HUES6 (cell line): Measurements from ENCODE around the gene RRP9.

ENCODE experiments used
- H3K27ac ChIP-seq: 2 replicates; pipeline ENCODE4 v1.7.0; 2013; ENCODE audit warnings: low read depth, mild to moderate bottlenecking, low read length, inconsistent platforms
- H3K27me3 ChIP-seq: 2 replicates; pipeline ENCODE4 v1.6.1; 2013; ENCODE audit warnings: low read length; ENCODE audit not compliant: control insufficient read depth, insufficient read depth
- H3K36me3 ChIP-seq: 2 replicates; pipeline ENCODE4 v1.6.1; 2013; ENCODE audit warnings: low read length; ENCODE audit not compliant: control insufficient read depth, insufficient read depth
- H3K4me1 ChIP-seq: 2 replicates; pipeline ENCODE4 v1.6.1; 2013; ENCODE audit warnings: low read length; ENCODE audit not compliant: control insufficient read depth, insufficient read depth
- H3K4me3 ChIP-seq: 2 replicates; pipeline ENCODE4 v1.5.1; 2013; ENCODE audit warnings: low read depth, low read length
- H3K9ac ChIP-seq: one replicate; pipeline ENCODE4 v1.6.1; 2013; ENCODE audit warnings: mild to moderate bottlenecking, low read length
- H3K9me3 ChIP-seq: 2 replicates; pipeline ENCODE4 v1.6.1; 2013; ENCODE audit warnings: low read depth, low read length; ENCODE audit not compliant: control insufficient read depth, insufficient read depth

RRP9 gene

GRCh38 chr3:51968883-51969678 lies 27.4 kb upstream of the RRP9 start:
- Histone ChIP-seq H3K9me3 (no peaks in the 10 kb centered on the region), H3K9ac (peak overlapping the region; percentile 66), H3K4me1 (peaks cover 51% of the 10 kb centered on the region), H3K27me3 (peaks cover 19% of the 10 kb centered on the region; the same call in 1 of the 2 replicates), H3K27ac (peak overlapping the region; percentile 79; the same call in 1 of the 2 replicates), H3K4me3 (peak overlapping the region; percentile 68), H3K36me3 (no peaks in the 10 kb centered on the region)

DNA sequence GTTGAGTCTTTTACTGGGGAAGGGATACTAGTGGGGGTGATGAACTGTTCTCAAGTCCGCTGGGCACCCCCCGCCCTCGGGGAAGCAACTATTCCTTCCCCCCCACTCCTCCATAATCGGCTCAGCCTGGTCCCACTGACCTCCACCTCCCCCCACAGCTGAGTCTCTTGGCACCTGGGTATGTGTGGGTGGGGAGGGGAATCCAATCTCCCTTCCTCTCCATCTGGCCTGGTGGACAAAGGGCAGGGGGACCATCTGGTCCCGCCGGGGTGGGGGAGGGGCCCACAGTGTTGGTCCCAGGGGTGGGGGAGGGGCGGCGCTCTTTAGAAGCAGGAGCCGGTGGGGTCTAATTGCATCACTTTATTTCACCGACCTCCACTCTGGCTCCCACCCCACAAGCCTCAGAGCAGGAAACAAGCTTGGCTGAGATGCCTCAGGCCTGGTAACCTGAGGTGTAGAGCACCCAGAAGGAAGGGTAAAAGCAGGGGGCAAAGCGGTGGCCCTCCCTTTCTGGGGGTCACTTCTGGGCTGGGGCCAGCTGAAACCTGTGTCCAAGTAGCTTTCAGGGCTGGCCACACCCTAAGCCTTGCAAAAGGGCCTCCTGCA lies 26.6 kb upstream of the RRP9 start:
- Histone ChIP-seq H3K9ac (peak overlapping the region; percentile 91), H3K27me3 (peaks cover 18% of the 10 kb centered on the region), H3K27ac (peak overlapping the region; percentile 79), H3K36me3 (no peaks in the 10 kb centered on the region), H3K4me1 (peaks cover 49% of the 10 kb centered on the region), H3K4me3 (peak overlapping the region; percentile 68), H3K9me3 (no peaks in the 10 kb centered on the region)

GRCh38 chr3:51967384-51968169 lies 25.9 kb upstream of the RRP9 start, which contains the start of gene PCBP4:
Gene PCBP4 (minus strand): TSS chr3:51967454. CDS start chr3:51961240, 6,214 bp downstream.
- Histone ChIP-seq H3K4me3 (peak within 1 kb of the TSS; percentile 68), H3K27me3 (peaks cover 24% of the 10 kb centered on the region), H3K27ac (peak within 1 kb of the TSS; percentile 73; the same call in 1 of the 2 replicates), H3K9me3 (no peaks in the 10 kb centered on the region), H3K9ac (peak within 1 kb of the TSS; percentile 91), H3K4me1 (peaks cover 56% of the 10 kb centered on the region), H3K36me3 (no peaks in the 10 kb centered on the region)

DNA sequence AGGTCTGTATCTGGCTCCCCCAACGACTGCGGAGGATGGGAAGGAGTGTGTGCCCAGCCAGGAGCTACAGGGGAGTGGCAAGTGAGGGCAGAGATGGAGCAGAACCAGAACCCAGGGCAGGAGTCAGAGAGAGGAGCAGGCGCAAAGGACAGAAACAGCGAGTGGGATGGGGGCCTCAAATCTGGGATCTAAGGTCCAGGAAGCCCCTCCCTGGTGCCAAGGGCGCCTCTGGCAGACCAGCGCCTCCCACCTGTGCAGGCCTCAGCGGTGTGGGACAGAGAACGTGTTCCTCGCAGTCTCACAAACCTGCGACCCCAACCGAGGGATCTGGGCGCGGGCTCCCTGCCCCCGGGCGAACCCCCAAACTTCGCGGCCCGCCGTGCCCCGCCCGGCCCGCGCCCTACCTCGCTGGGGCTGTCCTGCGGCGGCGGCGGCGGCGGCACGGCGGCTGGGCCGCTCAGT lies 25.2 kb upstream of the RRP9 start:
- peak overlapping the region; percentile 10 for H3K9ac ChIP-seq

DNA sequence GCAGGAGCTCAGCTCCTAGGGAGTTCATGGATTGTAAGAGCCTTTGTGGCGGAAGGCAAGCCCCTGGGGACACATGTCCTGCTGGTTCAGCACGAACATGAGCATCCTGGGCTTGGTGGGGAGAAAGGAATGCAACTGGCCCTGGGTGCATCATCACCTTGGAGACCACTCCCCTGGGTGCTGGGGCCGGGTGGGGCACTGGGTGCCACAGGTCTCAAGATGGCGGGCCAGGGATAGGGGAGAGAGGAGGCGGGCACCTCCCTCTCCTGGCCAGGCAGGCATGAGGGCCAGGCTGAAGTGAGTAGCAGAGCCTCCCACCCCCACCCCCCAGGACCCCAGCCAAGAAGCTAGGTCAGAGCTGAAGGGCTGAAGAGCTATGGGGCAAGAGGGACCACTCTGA lies 24.8 kb upstream of the RRP9 start:
- peaks cover 25% of the 10 kb centered on the region for H3K27me3 ChIP-seq
- no peaks in the 10 kb centered on the region for H3K9me3 ChIP-seq
- no peak overlapping the region for H3K9ac ChIP-seq
- H3K36me3 ChIP-seq: no peaks in the 10 kb centered on the region
- peak overlapping the region; percentile 57 for H3K4me3 ChIP-seq
- no peak overlapping the region for H3K27ac ChIP-seq
- peaks cover 57% of the 10 kb centered on the region for H3K4me1 ChIP-seq

More for the DNA sequence above, 25.2 kb upstream of the RRP9 start:
- H3K4me3 ChIP-seq: peak overlapping the region; percentile 57
- H3K36me3 ChIP-seq: no peaks in the 10 kb centered on the region
- peaks cover 25% of the 10 kb centered on the region for H3K27me3 ChIP-seq
- H3K27ac ChIP-seq: no peak overlapping the region
- no peaks in the 10 kb centered on the region for H3K9me3 ChIP-seq
- peaks cover 57% of the 10 kb centered on the region for H3K4me1 ChIP-seq

DNA sequence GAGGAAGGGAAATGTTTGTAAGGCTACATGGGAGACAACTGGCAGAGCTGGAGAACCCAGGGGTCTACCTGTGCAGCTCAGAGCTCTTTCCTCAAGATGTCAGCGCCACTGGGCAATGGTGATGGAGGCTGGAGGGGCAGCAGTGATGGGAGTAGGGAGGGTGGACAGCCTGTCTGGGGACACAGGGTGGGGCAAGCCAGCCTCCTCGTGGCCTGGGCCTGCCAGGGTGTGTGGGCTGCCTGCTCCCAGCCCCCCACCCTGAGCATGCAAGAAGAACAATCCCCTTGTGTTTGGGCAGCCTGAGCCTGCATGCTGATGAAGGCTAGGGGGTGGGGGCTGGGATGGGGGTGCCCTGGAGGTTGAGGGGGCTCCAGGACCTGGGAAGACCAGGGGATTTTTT lies 24.3 kb upstream of the RRP9 start:
- peak overlapping the region; percentile 57; the same call in 1 of the 2 replicates for H3K4me3 ChIP-seq
- H3K4me1 ChIP-seq: peaks cover 54% of the 10 kb centered on the region
- peaks cover 25% of the 10 kb centered on the region for H3K27me3 ChIP-seq
- H3K9me3 ChIP-seq: no peaks in the 10 kb centered on the region
- no peak overlapping the region for H3K27ac ChIP-seq
- H3K9ac ChIP-seq: no peak overlapping the region
- H3K36me3 ChIP-seq: no peaks in the 10 kb centered on the region

DNA sequence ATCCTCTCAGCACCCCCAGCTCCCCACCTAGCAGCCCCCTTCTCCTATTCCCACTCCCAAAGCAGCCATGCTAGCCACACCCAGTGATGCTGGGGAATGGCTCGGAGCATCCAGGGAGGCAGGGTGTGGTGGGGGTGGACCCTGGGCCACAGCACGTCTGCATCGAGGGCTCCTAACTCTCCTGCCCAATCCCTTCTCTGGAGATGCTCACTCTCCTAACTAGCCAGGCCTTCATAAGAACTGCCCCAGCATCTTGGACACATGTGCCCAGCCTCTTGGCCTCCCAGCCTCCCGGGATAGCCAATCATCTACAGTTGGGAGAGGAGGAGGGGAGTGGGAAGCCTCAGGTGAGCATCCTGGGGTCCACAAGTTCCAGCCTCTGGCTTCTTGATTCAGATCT lies 22.8 kb upstream of the RRP9 start:
- H3K9ac ChIP-seq: no peak overlapping the region
- no peak overlapping the region for H3K27ac ChIP-seq
- H3K4me3 ChIP-seq: no peak overlapping the region
- H3K27me3 ChIP-seq: peaks cover 28% of the 10 kb centered on the region
- peaks cover 53% of the 10 kb centered on the region for H3K4me1 ChIP-seq
- H3K9me3 ChIP-seq: no peaks in the 10 kb centered on the region
- no peaks in the 10 kb centered on the region for H3K36me3 ChIP-seq

- H3K27me3 ChIP-seq: peaks cover 28% of the 10 kb centered on the region
- no peak overlapping the region for H3K27ac ChIP-seq
- no peaks in the 10 kb centered on the region for H3K9me3 ChIP-seq
- no peak overlapping the region for H3K9ac ChIP-seq
- H3K36me3 ChIP-seq: no peaks in the 10 kb centered on the region
- peaks cover 48% of the 10 kb centered on the region for H3K4me1 ChIP-seq
- no peak overlapping the region for H3K4me3 ChIP-seq
Observed at GRCh38 chr3:51963951-51964451, 22.3 kb upstream of the RRP9 start.

GRCh38 chr3:51962854-51963530 lies 21.3 kb upstream of the RRP9 start:
- no peaks in the 10 kb centered on the region for H3K9me3 ChIP-seq
- H3K27me3 ChIP-seq: peaks cover 28% of the 10 kb centered on the region
- no peak overlapping the region for H3K9ac ChIP-seq
- H3K36me3 ChIP-seq: no peaks in the 10 kb centered on the region
- H3K4me3 ChIP-seq: no peak overlapping the region
- H3K4me1 ChIP-seq: peaks cover 41% of the 10 kb centered on the region
- no peak overlapping the region for H3K27ac ChIP-seq
